Large intestine (tissue), 1 donor: ENCODE results near the gene MAPKAPK2. TPM values are rescaled to one million over a fixed set of nuclear protein-coding genes. Genes with fewer than 3 reads are reported as not detected.

ENCODE experiments used
- polyA plus RNA-seq: library from polyadenylated mRNA; unstranded; fragments of 120-200 nt; gene quantifications from one replicate; pipeline ENCODE4 v1.2.1, GENCODE V29; 2013

Gene MAPKAPK2
- polyA plus RNA-seq, 1 donor = 79.6 TPM

Other genes with a start within 250 kb of the MAPKAPK2 start
- 7.5 TPM for gene IKBKE, start 214.4 kb upstream of the MAPKAPK2 start, polyA plus RNA-seq
- gene RASSF5, start 177.4 kb upstream of the MAPKAPK2 start, polyA plus RNA-seq = 5.7 TPM
- gene EIF2D, start 72.4 kb upstream of the MAPKAPK2 start, polyA plus RNA-seq = 53.2 TPM
- gene DYRK3, start 49.4 kb upstream of the MAPKAPK2 start, polyA plus RNA-seq = 4.3 TPM
- not detected for gene IL19, start 85.9 kb downstream of the MAPKAPK2 start, polyA plus RNA-seq
- gene IL10, start 87.6 kb downstream of the MAPKAPK2 start, polyA plus RNA-seq = 0.91 TPM
- 0.06 TPM for gene IL20, start 180.7 kb downstream of the MAPKAPK2 start, polyA plus RNA-seq
- gene IL24, start 212.5 kb downstream of the MAPKAPK2 start, polyA plus RNA-seq = 0.48 TPM
- gene FCMR, start 237.0 kb downstream of the MAPKAPK2 start, polyA plus RNA-seq = 4.4 TPM